Stimulated activated effector memory CD8-positive, alpha-beta T cell treated with anti-CD3 and anti-CD28 coated beads, Interleukin-12 subunit alpha, Interleukin-12 subunit beta, amount 100 ng/mL, for 72 hours (primary cell): ENCODE measurements around the gene SP140.
"Not testable (repeated sequence)": the region's sequence is repeated elsewhere in the genome, so short reads cannot be mapped to it uniquely, and the experiment has no call there.

Experiments
- ATAC-seq: fragments of 150-1000 bp; cut with Tn5 transposase; 2 replicates; pipeline ENCODE4 v1.10.0; 2021
- DNase-seq, 2 donors: peaks; one replicate each; pipeline ENCODE4 v3.0.0; 2021 to 2022; ENCODE audit warnings: low spot score in 2 of 2
- H3K27ac Mint-ChIP-seq: one replicate; pipeline ENCODE4 v1.8.0; 2022; ENCODE audit warnings: mild to moderate bottlenecking, mixed read lengths
- H3K36me3 Mint-ChIP-seq: one replicate; pipeline ENCODE4 v1.8.0; 2022; ENCODE audit warnings: mild to moderate bottlenecking, mixed read lengths
- H3K4me1 Mint-ChIP-seq: one replicate; pipeline ENCODE4 v1.8.0; 2022; ENCODE audit warnings: mixed read lengths
- H3K4me3 Mint-ChIP-seq: one replicate; pipeline ENCODE4 v1.8.0; 2022; ENCODE audit warnings: mild to moderate bottlenecking, mixed read lengths
- H3K9me3 Mint-ChIP-seq: one replicate; pipeline ENCODE4 v1.8.0; 2022; ENCODE audit warnings: mixed read lengths

Gene SP140

DNA sequence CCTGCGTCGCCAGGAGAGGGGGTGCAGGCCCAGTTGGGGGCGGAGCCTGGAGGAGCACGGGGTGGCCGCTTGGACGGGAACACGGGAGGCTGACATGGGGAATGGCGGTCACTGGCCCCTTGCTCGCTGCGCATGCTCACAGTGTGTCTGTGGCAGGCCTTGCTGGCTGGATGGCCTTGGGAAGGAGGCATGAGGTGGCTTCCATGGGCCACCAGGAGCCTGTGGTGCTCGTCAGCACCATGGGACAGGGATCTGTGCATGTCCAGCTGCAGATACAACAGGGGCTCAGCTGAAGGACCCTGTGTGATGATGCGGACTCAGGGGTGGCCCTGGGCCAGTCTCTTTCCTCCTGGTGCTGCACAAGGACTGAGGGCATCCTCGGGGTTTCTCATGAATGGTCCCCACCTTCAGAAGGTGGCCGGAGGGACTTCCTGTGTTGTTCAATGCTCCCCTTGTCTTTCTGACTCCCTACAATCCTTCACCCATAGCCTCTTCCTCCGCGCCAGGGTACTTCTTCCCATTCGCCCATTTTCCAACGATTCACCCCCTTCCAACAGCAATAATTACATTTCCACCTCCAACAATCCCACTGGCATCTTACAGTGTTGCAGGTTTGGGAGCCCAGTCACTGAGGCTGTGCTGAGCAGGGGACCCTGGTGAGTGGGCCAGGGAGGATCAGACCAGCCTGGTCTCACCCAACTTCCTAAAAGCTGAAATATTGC lies 98.0 kb downstream of the SP140 start:
- peaks cover 72% of the 10 kb centered on the region for H3K4me1 Mint-ChIP-seq
- DNase-seq, result no peak
- H3K9me3 Mint-ChIP-seq, result no peaks in the 10 kb centered on the region
- H3K27ac Mint-ChIP-seq, result no peak overlapping the region
- H3K4me3 Mint-ChIP-seq, result no peak overlapping the region
- ATAC-seq, result no peak
- H3K36me3 Mint-ChIP-seq, result peaks cover 8% of the 10 kb centered on the region

DNA sequence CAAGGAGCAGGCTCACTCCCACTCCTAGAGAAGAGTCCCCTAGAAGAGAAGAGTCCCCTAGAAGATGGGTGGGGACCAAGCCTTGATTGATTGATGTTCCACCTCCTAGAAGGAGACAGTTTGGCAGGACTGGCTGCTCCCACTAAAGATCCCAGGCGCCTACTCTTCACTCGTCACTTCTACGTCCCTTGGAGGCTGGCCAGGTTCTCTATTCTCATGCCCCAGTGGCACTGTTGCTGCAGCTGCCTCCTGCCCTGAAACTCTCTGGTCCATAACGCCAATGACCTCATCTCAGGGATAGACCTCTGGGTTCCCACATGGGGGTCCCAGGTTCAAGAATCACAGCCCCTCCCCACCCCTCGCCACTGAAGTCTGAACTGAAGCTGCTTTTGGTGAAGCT lies 99.0 kb downstream of the SP140 start:
- Mint-ChIP-seq H3K36me3 (peaks cover 18% of the 10 kb centered on the region), H3K4me1 (peaks cover 72% of the 10 kb centered on the region), H3K9me3 (no peaks in the 10 kb centered on the region), H3K27ac (no peak overlapping the region), H3K4me3 (no peak overlapping the region)
- ATAC-seq (no peak), DNase-seq (no peak)

GRCh38 chr2:230325316-230326243 lies 100.0 kb downstream of the SP140 start:
- ATAC-seq (no peak), DNase-seq (no peak)
- H3K4me1 Mint-ChIP-seq, result peaks cover 77% of the 10 kb centered on the region
- no peaks in the 10 kb centered on the region for H3K9me3 Mint-ChIP-seq
- peak overlapping the region; percentile 96 for H3K4me3 Mint-ChIP-seq
- peak overlapping the region; percentile 99 for H3K27ac Mint-ChIP-seq
- peaks cover 29% of the 10 kb centered on the region for H3K36me3 Mint-ChIP-seq

- Mint-ChIP-seq H3K4me3 (peak within 1 kb of the TSS; percentile 96), H3K36me3 (peaks cover 33% of the 10 kb centered on the region), H3K9me3 (no peaks in the 10 kb centered on the region), H3K27ac (peak within 1 kb of the TSS; percentile 99), H3K4me1 (peaks cover 72% of the 10 kb centered on the region)
- ATAC-seq, result peak; percentile 97
- peak; percentile 53 to 80 for DNase-seq
Observed at GRCh38 chr2:230326453-230327417, 101.2 kb downstream of the SP140 start, which contains the start of gene SP140L. Gene SP140L, plus strand, starts transcription at chr2:230327193. Its CDS starts 77 bp downstream, at chr2:230327270.

GRCh38 chr2:230327418-230328154 lies 102.0 kb downstream of the SP140 start:
- peak overlapping the region; percentile 96 for H3K4me3 Mint-ChIP-seq
- H3K27ac Mint-ChIP-seq, result peak overlapping the region; percentile 99
- DNase-seq (no peak), ATAC-seq (peak; percentile 73)
- H3K36me3 Mint-ChIP-seq, result peaks cover 35% of the 10 kb centered on the region
- peaks cover 69% of the 10 kb centered on the region for H3K4me1 Mint-ChIP-seq
- H3K9me3 Mint-ChIP-seq, result no peaks in the 10 kb centered on the region

DNA sequence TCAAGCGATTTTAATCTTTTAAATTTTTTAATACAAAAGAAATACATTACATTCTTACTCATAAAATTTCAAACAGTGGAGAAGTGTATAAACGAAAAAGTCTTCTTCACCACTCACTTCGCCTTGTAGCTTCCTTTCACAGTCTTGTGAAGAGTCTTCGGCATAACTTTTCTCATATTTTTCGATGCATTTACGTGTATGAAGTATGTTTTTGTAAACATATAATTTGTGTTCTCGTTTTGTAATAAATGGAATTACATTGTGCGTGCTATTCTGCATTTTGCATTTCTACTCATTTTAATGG lies 102.6 kb downstream of the SP140 start:
- Mint-ChIP-seq H3K4me3 (peak overlapping the region; percentile 96), H3K9me3 (no peaks in the 10 kb centered on the region), H3K4me1 (peaks cover 72% of the 10 kb centered on the region), H3K27ac (peak overlapping the region; percentile 99), H3K36me3 (peaks cover 41% of the 10 kb centered on the region)
- DNase-seq, result no peak
- ATAC-seq, result no peak

DNA sequence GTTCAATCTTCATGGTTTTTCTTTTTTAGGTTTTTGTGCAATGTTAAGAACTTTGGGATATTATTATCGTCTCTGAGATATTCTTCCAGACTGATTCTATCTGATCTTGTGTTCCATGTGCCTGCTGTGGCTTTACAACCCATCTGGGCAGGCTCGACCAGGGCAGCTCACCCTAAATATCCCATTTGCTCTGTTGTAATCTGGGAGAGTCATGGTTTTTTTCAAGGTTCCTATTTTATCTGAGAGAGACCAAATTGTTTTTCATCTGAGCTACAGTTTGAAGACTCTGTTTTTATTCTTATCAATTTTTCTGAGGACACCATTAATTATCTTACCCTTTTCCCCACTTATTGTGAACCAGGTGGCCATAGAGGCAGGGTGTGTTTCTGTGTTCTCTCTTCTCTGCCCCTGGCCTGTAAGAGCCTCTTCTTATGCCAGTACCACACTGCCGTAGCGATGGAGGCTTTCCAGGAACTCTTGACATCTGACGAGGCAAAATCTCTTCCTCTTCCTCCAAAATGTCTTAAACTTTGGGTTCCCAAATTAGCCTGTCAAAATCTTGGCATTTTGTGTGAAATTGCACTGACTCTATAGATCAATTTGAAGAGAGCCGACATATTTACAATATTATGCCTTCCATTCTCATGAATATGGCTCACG lies 104.5 kb downstream of the SP140 start:
- ATAC-seq (no peak), DNase-seq (no peak)
- Mint-ChIP-seq H3K9me3 (no peaks in the 10 kb centered on the region), H3K27ac (no peak overlapping the region), H3K4me3 (peak overlapping the region; percentile 96), H3K4me1 (peaks cover 80% of the 10 kb centered on the region), H3K36me3 (peaks cover 57% of the 10 kb centered on the region)

DNA sequence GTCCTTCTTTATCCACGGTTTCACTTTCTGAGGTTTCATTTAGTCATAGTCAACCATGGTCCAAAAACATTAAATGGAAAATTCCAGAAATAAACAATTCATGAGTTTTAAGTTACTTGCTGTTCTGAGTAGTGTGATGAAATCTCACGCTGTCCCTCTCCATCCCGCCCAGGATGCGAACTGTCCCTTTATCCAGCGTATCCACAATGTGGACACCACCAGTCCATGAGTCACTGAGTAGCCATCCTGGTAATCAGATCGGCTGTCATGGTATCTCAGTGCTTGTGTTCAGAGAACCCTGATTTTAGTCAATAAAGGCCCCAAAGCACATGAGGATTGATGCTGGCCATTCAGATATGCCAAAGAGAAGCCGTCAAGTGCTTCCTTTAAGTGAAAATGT lies 105.2 kb downstream of the SP140 start:
- H3K4me3 Mint-ChIP-seq, result peak overlapping the region; percentile 96
- DNase-seq (no peak), ATAC-seq (no peak)
- peaks cover 81% of the 10 kb centered on the region for H3K4me1 Mint-ChIP-seq
- no peaks in the 10 kb centered on the region for H3K9me3 Mint-ChIP-seq
- no peak overlapping the region for H3K27ac Mint-ChIP-seq
- peaks cover 64% of the 10 kb centered on the region for H3K36me3 Mint-ChIP-seq

- peaks cover 48% of the 10 kb centered on the region for H3K4me1 Mint-ChIP-seq
- H3K4me3 Mint-ChIP-seq, result peak overlapping the region; percentile 49
- DNase-seq (no peak), ATAC-seq (peak; percentile 69)
- peaks cover 48% of the 10 kb centered on the region for H3K36me3 Mint-ChIP-seq
- H3K27ac Mint-ChIP-seq, result peak overlapping the region; percentile 75
- H3K9me3 Mint-ChIP-seq, result no peaks in the 10 kb centered on the region
Observed at GRCh38 chr2:230335461-230335863, 109.9 kb downstream of the SP140 start.

DNA sequence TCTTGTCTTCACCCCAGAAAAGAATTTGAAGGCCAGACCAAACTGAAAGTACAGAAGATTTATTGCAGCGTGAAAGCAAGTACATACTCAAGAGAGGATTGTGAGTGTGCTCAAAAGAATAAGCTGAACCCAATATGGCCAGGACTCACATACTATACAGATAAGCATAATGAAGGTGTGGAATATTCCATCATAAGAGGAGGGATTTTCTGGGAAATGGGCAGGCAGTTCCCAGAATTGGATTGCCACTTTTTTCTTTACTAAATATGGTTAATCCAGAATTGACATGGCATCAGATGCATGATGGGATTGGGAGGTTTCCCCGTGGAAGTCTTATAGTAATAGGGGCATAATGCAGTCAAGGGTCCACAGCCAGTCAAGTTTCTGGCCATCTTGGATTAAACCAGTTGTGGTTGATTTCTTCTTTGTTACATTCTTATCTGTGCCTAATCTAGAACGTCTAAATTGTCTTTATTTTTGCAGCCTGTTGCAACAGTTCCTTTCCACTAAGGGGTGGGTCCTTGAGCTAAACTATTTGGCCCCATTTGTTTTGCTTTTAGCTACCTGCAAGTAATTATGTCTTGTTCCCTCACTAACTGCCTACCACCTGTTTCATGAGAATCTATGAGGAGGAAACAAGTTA lies 110.4 kb downstream of the SP140 start:
- Mint-ChIP-seq H3K4me1 (peaks cover 43% of the 10 kb centered on the region), H3K27ac (peak overlapping the region; percentile 75), H3K9me3 (no peaks in the 10 kb centered on the region), H3K36me3 (peaks cover 43% of the 10 kb centered on the region), H3K4me3 (peak overlapping the region; percentile 49)
- DNase-seq, result no peak
- peak; percentile 58 for ATAC-seq

GRCh38 chr2:230341936-230342528 lies 116.5 kb downstream of the SP140 start:
- H3K4me1 Mint-ChIP-seq, result peaks cover 47% of the 10 kb centered on the region
- peaks cover 18% of the 10 kb centered on the region for H3K9me3 Mint-ChIP-seq
- not testable (repeated sequence) for ATAC-seq, DNase-seq, H3K27ac Mint-ChIP-seq, H3K4me3 Mint-ChIP-seq
- peaks cover 31% of the 10 kb centered on the region for H3K36me3 Mint-ChIP-seq

GRCh38 chr2:230343041-230343624 lies 117.6 kb downstream of the SP140 start:
- DNase-seq, H3K4me3 Mint-ChIP-seq, ATAC-seq, H3K27ac Mint-ChIP-seq: not testable (repeated sequence)
- Mint-ChIP-seq H3K4me1 (peaks cover 58% of the 10 kb centered on the region), H3K9me3 (peaks cover 18% of the 10 kb centered on the region), H3K36me3 (peaks cover 36% of the 10 kb centered on the region)

DNA sequence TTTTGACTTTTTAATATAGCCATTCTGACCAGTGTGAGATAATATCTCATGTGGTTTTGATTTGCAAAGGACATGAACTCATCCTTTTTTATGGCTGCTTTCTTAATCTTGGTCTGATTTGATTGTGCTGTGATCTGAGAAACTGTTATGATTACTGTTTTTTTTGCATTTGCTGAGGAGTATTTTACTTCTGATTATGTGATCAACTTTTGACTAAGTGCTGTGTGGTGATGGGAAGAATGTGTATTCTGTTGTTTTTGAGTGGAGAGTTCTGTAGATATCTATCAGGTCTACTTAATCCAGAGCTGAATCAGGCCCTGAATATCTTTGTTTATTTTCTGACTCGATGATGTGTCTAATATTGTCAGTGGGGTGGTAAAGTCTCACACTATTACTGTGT lies 118.2 kb downstream of the SP140 start:
- peak; percentile 80 for ATAC-seq
- peaks cover 18% of the 10 kb centered on the region for H3K9me3 Mint-ChIP-seq
- peaks cover 64% of the 10 kb centered on the region for H3K4me1 Mint-ChIP-seq
- H3K4me3 Mint-ChIP-seq, result peak overlapping the region; percentile 10
- H3K36me3 Mint-ChIP-seq, result peaks cover 37% of the 10 kb centered on the region
- H3K27ac Mint-ChIP-seq, result peak overlapping the region; percentile 18
- no peak for DNase-seq
